HEK293 (cell line): Measurements from ENCODE around the gene ITSN1.

Source experiments
- CTCF ChIA-PET: fragments of 350-600 bp; formaldehyde crosslinking; extraction: SDS; loops from one replicate; lab custom pipeline; 2021; ENCODE audit warnings: antibody characterized with exemption; lab: Yijun Ruan, JAX
- POLR2A ChIA-PET: fragments of 300-600 bp; formaldehyde crosslinking; extraction: SDS; loops from one replicate; lab custom pipeline; 2020; ENCODE audit warnings: antibody characterized with exemption, inconsistent platforms; lab: Yijun Ruan, JAX
- H3K27ac ChIP-seq: fragments of 200-500 bp; sonication (Bioruptor generic); 2 replicates; pipeline ENCODE4 v1.5.1; 2014; ENCODE audit warnings: low read depth, low read length, control low read depth, inconsistent platforms; ENCODE audit errors: extremely low read depth
- H3K36me3 ChIP-seq, 2 experiments: fragments of 200-500 bp in 1 of 2; sonication (Bioruptor generic) in 1 of 2; 1 replicate in 1 of 2; 2 replicates in 1 of 2; pipeline ENCODE4 v1.5.1; 2014 to 2017; ENCODE audit warnings: inconsistent platforms in 2 of 2, low read length in 2 of 2; ENCODE audit not compliant: control insufficient read depth in 2 of 2, insufficient read depth in 1 of 2
- H3K4me1 ChIP-seq: fragments of 200-500 bp; sonication (Bioruptor generic); 2 replicates; pipeline ENCODE4 v1.5.1; 2014; ENCODE audit warnings: mild to moderate bottlenecking, low read length, inconsistent platforms; ENCODE audit not compliant: control insufficient read depth, insufficient read depth
- H3K4me3 ChIP-seq: 2 replicates; pipeline ENCODE4 v1.5.1; 2011; ENCODE audit warnings: low read depth, mild to moderate bottlenecking, control low read depth, low read length, moderate library complexity
- H3K9me3 ChIP-seq: fragments of 200-500 bp; sonication (Bioruptor generic); 2 replicates; pipeline ENCODE4 v1.5.1; 2014; ENCODE audit warnings: low read depth, low read length, inconsistent platforms; ENCODE audit not compliant: control insufficient read depth, insufficient read depth
- GLIS2 ChIP-seq: fragments of 450-650 bp; formaldehyde crosslinking; IDR thresholded peaks from 2 replicates; pipeline ENCODE4 v1.5.1; 2016; ENCODE audit warnings: missing biosample characterization, missing genetic modification characterization
- IKZF3 ChIP-seq: fragments of 450-650 bp; IDR thresholded peaks from 2 replicates; pipeline ENCODE4 v1.5.0; 2018; ENCODE audit warnings: missing biosample characterization, mild to moderate bottlenecking, missing genetic modification characterization, moderate library complexity
- KLF16 ChIP-seq: fragments of 450-650 bp; formaldehyde crosslinking; IDR thresholded peaks from 2 replicates; pipeline ENCODE4 v1.5.1; 2017; ENCODE audit warnings: missing biosample characterization, missing genetic modification characterization
- KLF9 ChIP-seq: fragments of 450-650 bp; formaldehyde crosslinking; IDR thresholded peaks from 2 replicates; pipeline ENCODE4 v1.5.1; 2016; ENCODE audit warnings: missing biosample characterization, missing genetic modification characterization, low read depth
- MZF1 ChIP-seq: fragments of 450-650 bp; formaldehyde crosslinking; IDR thresholded peaks from 2 replicates; pipeline ENCODE4 v1.5.1; 2017; ENCODE audit warnings: missing biosample characterization, missing genetic modification characterization, borderline replicate concordance
- YY2 ChIP-seq: fragments of 450-650 bp; formaldehyde crosslinking; IDR thresholded peaks from 2 replicates; pipeline ENCODE4 v1.5.1; 2016; ENCODE audit warnings: missing biosample characterization, missing genetic modification characterization
- ZBTB17 ChIP-seq: fragments of 450-650 bp; formaldehyde crosslinking; IDR thresholded peaks from 2 replicates; pipeline ENCODE4 v1.5.1; 2016; ENCODE audit warnings: missing biosample characterization, missing genetic modification characterization
- ZBTB44 ChIP-seq: fragments of 450-650 bp; IDR thresholded peaks from 2 replicates; pipeline ENCODE4 v1.5.1; 2018; ENCODE audit warnings: missing biosample characterization, mild to moderate bottlenecking, missing genetic modification characterization
- ZEB2 ChIP-seq: fragments of 450-650 bp; formaldehyde crosslinking; IDR thresholded peaks from 2 replicates; pipeline ENCODE4 v1.5.1; 2016; ENCODE audit warnings: missing biosample characterization, missing genetic modification characterization
- ZFP37 ChIP-seq: fragments of 450-650 bp; formaldehyde crosslinking; IDR thresholded peaks from 2 replicates; pipeline ENCODE4 v1.5.1; 2016; ENCODE audit warnings: missing biosample characterization, missing genetic modification characterization
- ZNF10 ChIP-seq: fragments of 450-650 bp; formaldehyde crosslinking; IDR thresholded peaks from 2 replicates; pipeline ENCODE4 v1.5.1; 2017; ENCODE audit warnings: missing biosample characterization, missing genetic modification characterization
- ZNF114 ChIP-seq: fragments of 450-650 bp; formaldehyde crosslinking; IDR thresholded peaks from 2 replicates; pipeline ENCODE4 v1.5.0; 2017; ENCODE audit warnings: missing biosample characterization, missing genetic modification characterization
- ZNF138 ChIP-seq: fragments of 450-650 bp; formaldehyde crosslinking; IDR thresholded peaks from 2 replicates; pipeline ENCODE4 v1.5.1; 2016; ENCODE audit warnings: missing biosample characterization, missing genetic modification characterization, borderline replicate concordance
- ZNF221 ChIP-seq: fragments of 450-650 bp; formaldehyde crosslinking; IDR thresholded peaks from 2 replicates; pipeline ENCODE4 v1.5.1; 2017; ENCODE audit warnings: missing biosample characterization, missing genetic modification characterization, borderline replicate concordance
- ZNF239 ChIP-seq: fragments of 450-650 bp; formaldehyde crosslinking; IDR thresholded peaks from 2 replicates; pipeline ENCODE4 v1.5.1; 2016; ENCODE audit warnings: missing biosample characterization, missing genetic modification characterization
- ZNF24 ChIP-seq: fragments of 450-650 bp; formaldehyde crosslinking; IDR thresholded peaks from 2 replicates; pipeline ENCODE4 v1.5.1; 2016; ENCODE audit warnings: missing biosample characterization, missing genetic modification characterization
- ZNF292 ChIP-seq: fragments of 450-650 bp; formaldehyde crosslinking; IDR thresholded peaks from 2 replicates; pipeline ENCODE4 v1.5.1; 2016; ENCODE audit warnings: low read depth, missing biosample characterization, missing genetic modification characterization, borderline replicate concordance
- ZNF426 ChIP-seq: fragments of 450-650 bp; formaldehyde crosslinking; IDR thresholded peaks from 2 replicates; pipeline ENCODE4 v1.5.1; 2017; ENCODE audit warnings: missing biosample characterization, missing genetic modification characterization, mild to moderate bottlenecking, inconsistent platforms, moderate library complexity
- ZNF513 ChIP-seq: fragments of 450-650 bp; IDR thresholded peaks from 2 replicates; pipeline ENCODE4 v1.5.1; 2018; ENCODE audit warnings: missing biosample characterization, missing genetic modification characterization
- ZNF521 ChIP-seq: fragments of 450-650 bp; formaldehyde crosslinking; IDR thresholded peaks from 2 replicates; pipeline ENCODE4 v1.5.1; 2017; ENCODE audit warnings: missing biosample characterization, mild to moderate bottlenecking, missing genetic modification characterization
- ZNF529 ChIP-seq: fragments of 450-650 bp; formaldehyde crosslinking; IDR thresholded peaks from 2 replicates; pipeline ENCODE4 v1.5.1; 2017; ENCODE audit warnings: missing genetic modification characterization, missing biosample characterization; ENCODE audit not compliant: insufficient replicate concordance
- ZNF561 ChIP-seq: fragments of 450-650 bp; IDR thresholded peaks from 2 replicates; pipeline ENCODE4 v1.5.1; 2018; ENCODE audit warnings: missing biosample characterization, missing genetic modification characterization, borderline replicate concordance
- ZNF660 ChIP-seq: fragments of 450-650 bp; IDR thresholded peaks from 2 replicates; pipeline ENCODE4 v1.5.1; 2018; ENCODE audit warnings: missing biosample characterization, mild to moderate bottlenecking, missing genetic modification characterization
- ZNF704 ChIP-seq: fragments of 450-650 bp; formaldehyde crosslinking; IDR thresholded peaks from 2 replicates; pipeline ENCODE4 v1.5.1; 2016; ENCODE audit warnings: missing biosample characterization, missing genetic modification characterization
- ZNF747 ChIP-seq: fragments of 450-650 bp; formaldehyde crosslinking; IDR thresholded peaks from 2 replicates; pipeline ENCODE4 v1.5.1; 2016; ENCODE audit warnings: missing biosample characterization, missing genetic modification characterization
- ZNF843 ChIP-seq: fragments of 450-650 bp; formaldehyde crosslinking; IDR thresholded peaks from 2 replicates; pipeline ENCODE4 v1.5.1; 2016; ENCODE audit warnings: missing biosample characterization, missing genetic modification characterization
- ZXDB ChIP-seq: fragments of 450-650 bp; formaldehyde crosslinking; IDR thresholded peaks from 2 replicates; pipeline ENCODE4 v1.5.1; 2016; ENCODE audit warnings: missing biosample characterization, missing genetic modification characterization

The ITSN1 gene

GRCh38 chr21:33808715-33809367 is 166.5 kb downstream of the ITSN1 start:
- H3K36me3 ChIP-seq, result peaks cover 0 to 1% of the 10 kb centered on the region in 2 experiments; a peak in 2 of 3 replicates
- H3K4me1 ChIP-seq, result no peaks in the 10 kb centered on the region
- no peak overlapping the region for H3K27ac ChIP-seq
- no peaks in the 10 kb centered on the region for H3K9me3 ChIP-seq
- H3K4me3 ChIP-seq, result no peak overlapping the region
- ChIA-PET POLR2A (interaction anchor here (0.7 kb wide), 1 partner anchor 544 kb away, joined by 3 read pairs; no protein-coding TSS in a partner anchor), CTCF (interaction anchor here (0.6 to 1.8 kb wide), 2 partner anchors 104 to 203 kb away, joined by 4 read pairs; no protein-coding TSS in a partner anchor)
- TF ChIP-seq ZBTB17 (tag by site-specific recombination), result no peak
- no peak for TF ChIP-seq KLF16 (tag by site-specific recombination)
- no peak for TF ChIP-seq ZNF704 (tag by site-specific recombination)
- TF ChIP-seq GLIS2 (tag by site-specific recombination), result no peak
- TF ChIP-seq ZNF660 (tag by site-specific recombination), result no peak
- no peak for TF ChIP-seq ZNF426 (tag by site-specific recombination)
- no peak for TF ChIP-seq ZNF221 (tag by site-specific recombination)
- TF ChIP-seq ZBTB44 (tag by site-specific recombination), result no peak
- no peak for TF ChIP-seq ZNF24 (tag by site-specific recombination)
- TF ChIP-seq ZEB2 (tag by site-specific recombination), result no peak
- TF ChIP-seq YY2 (tag by site-specific recombination), result no peak
- no peak for TF ChIP-seq ZNF521 (tag by site-specific recombination)
- no peak for TF ChIP-seq ZNF843 (tag by site-specific recombination)

GRCh38 chr21:33810766-33811165 is 168.5 kb downstream of the ITSN1 start:
- TF ChIP-seq ZNF239, result no peak
- no peak for TF ChIP-seq ZNF292 (tag by site-specific recombination)
- no peak for TF ChIP-seq IKZF3 (tag by site-specific recombination)
- no peak for TF ChIP-seq ZXDB (tag by site-specific recombination)
- no peak for TF ChIP-seq ZNF138
- Histone ChIP-seq H3K4me3 (no peak overlapping the region), H3K9me3 (no peaks in the 10 kb centered on the region), H3K4me1 (no peaks in the 10 kb centered on the region; the same call in 1 of the 2 replicates), H3K27ac (no peak overlapping the region), H3K36me3 (peaks cover 0 to 6% of the 10 kb centered on the region in 2 experiments; a peak in 2 of 3 replicates)
- ChIA-PET CTCF (no interaction called here), POLR2A (interaction anchor here (0.5 kb wide), 1 partner anchor 9 kb away, joined by 3 read pairs; no protein-coding TSS in a partner anchor)

- no peaks in the 10 kb centered on the region; the same call in 1 of the 2 replicates for H3K4me1 ChIP-seq
- H3K9me3 ChIP-seq, result no peaks in the 10 kb centered on the region
- CTCF ChIA-PET, result no interaction called here
- POLR2A ChIA-PET, result no interaction called here
- H3K36me3 ChIP-seq, result peaks cover 0 to 6% of the 10 kb centered on the region in 2 experiments; a peak in 2 of 3 replicates
- H3K27ac ChIP-seq, result no peak overlapping the region
- H3K4me3 ChIP-seq, result no peak overlapping the region
- TF ChIP-seq ZNF10 (tag by site-specific recombination) (no peak), ZFP37 (tag by site-specific recombination) (no peak), ZNF114 (tag by site-specific recombination) (no peak), ZNF529 (no peak), ZNF138 (no peak), MZF1 (tag by site-specific recombination) (no peak), KLF9 (tag by site-specific recombination) (no peak), ZNF561 (tag by site-specific recombination) (no peak), ZNF513 (no peak), ZXDB (tag by site-specific recombination) (no peak), ZNF747 (tag by site-specific recombination) (no peak)
Measured at GRCh38 chr21:33811167-33812010, 169.1 kb downstream of the ITSN1 start.
